Keratinocyte (primary cell): ENCODE data around the gene DMPK.

Source experiments
- CTCF ChIP-seq, 3 experiments: IDR thresholded peaks in 1 of 3; conservative IDR thresholded peaks in 1 of 3; optimal IDR thresholded peaks in 1 of 3; 2 replicates in 2 of 3; 3 replicates in 1 of 3; pipeline versions ENCODE3 to v1.5.1; 2011; ENCODE audit warnings: low read length in 3 of 3, mild to moderate bottlenecking in 3 of 3, moderate library complexity in 2 of 3, control low read depth in 1 of 3, inconsistent platforms in 1 of 3; ENCODE audit not compliant: insufficient read depth in 2 of 3; ENCODE audit errors: extremely low read depth in 1 of 3
- EZH2 ChIP-seq: IDR thresholded peaks from one replicate; pipeline ENCODE4 v1.6.1; 2012; ENCODE audit warnings: inconsistent platforms, mild to moderate bottlenecking, low read length, moderate library complexity

GRCh38 chr19:45753548-45753947 is 28.7 kb downstream of the DMPK start:
- TF ChIP-seq CTCF (optimal IDR thresholded peaks at IDR 0.05 in 1 of 3, IDR thresholded peaks at IDR 0.05 in 1 of 3, conservative IDR thresholded peaks at IDR 0.05 in 1 of 3; ENCODE audit: extremely low read depth in 1 of 3, insufficient read depth in 2 of 3, low read length in 3 of 3) (no peak), EZH2 (no peak)
